ENCODE data around the gene OR13C9.
"Not testable (repeated sequence)": the region's sequence is repeated elsewhere in the genome, so short reads cannot be mapped to it uniquely, and the experiment has no call there.

The OR13C9 gene

GRCh38 chr9:104604801-104605200, 13.2 kb downstream of the OR13C9 start:
- Histone ChIP-seq H3K36me3 (ENCODE audit: control insufficient read depth in 2 of 2, insufficient read depth in 1 of 2, low read length in 2 of 2) (no peaks in the 10 kb centered on the region), H3K27ac (ENCODE audit: extremely low read depth, low read depth, low read length) (no peak overlapping the region), H3K4me3 (ENCODE audit: low read depth, low read length) (no peak overlapping the region), H3K4me1 (ENCODE audit: control insufficient read depth, insufficient read depth, low read length) (no peaks in the 10 kb centered on the region), H3K9me3 (ENCODE audit: control insufficient read depth, insufficient read depth, low read depth, low read length) (no peaks in the 10 kb centered on the region)
- POLR2A ChIA-PET: no interaction called here
- CTCF ChIA-PET: no interaction called here
- TF ChIP-seq ZNF10 (tag by site-specific recombination; IDR thresholded peaks at IDR 0.05) (no peak), KLF16 (tag by site-specific recombination; IDR thresholded peaks at IDR 0.05) (no peak), ZNF350 (tag by site-specific recombination; IDR thresholded peaks at IDR 0.05) (no peak), ZFP41 (tag by site-specific recombination; IDR thresholded peaks at IDR 0.05; ENCODE audit: borderline replicate concordance) (no peak), ZNF426 (tag by site-specific recombination; IDR thresholded peaks at IDR 0.05) (no peak), REPIN1 (tag by site-specific recombination; IDR thresholded peaks at IDR 0.05; ENCODE audit: low read depth) (no peak), ZNF248 (tag by site-specific recombination; IDR thresholded peaks at IDR 0.05) (no peak), ZNF24 (tag by site-specific recombination; IDR thresholded peaks at IDR 0.05) (no peak), ZNF138 (tag by site-specific recombination; IDR thresholded peaks at IDR 0.05; ENCODE audit: borderline replicate concordance) (no peak), SP2 (tag by site-specific recombination; IDR thresholded peaks at IDR 0.05) (no peak), ZNF155 (tag by site-specific recombination; IDR thresholded peaks at IDR 0.05) (no peak), ZNF341 (tag by site-specific recombination; IDR thresholded peaks at IDR 0.05; ENCODE audit: low read depth) (no peak), ZIC2 (tag by site-specific recombination; IDR thresholded peaks at IDR 0.05) (no peak), PRDM4 (tag by site-specific recombination; IDR thresholded peaks at IDR 0.05) (no peak), ZNF843 (tag by site-specific recombination; IDR thresholded peaks at IDR 0.05) (no peak), ZNF266 (tag by site-specific recombination; IDR thresholded peaks at IDR 0.05; ENCODE audit: low read depth) (no peak), ZNF16 (tag by site-specific recombination; IDR thresholded peaks at IDR 0.05; ENCODE audit: low read depth) (no peak)
- TF ChIP-seq, protein P1, sequence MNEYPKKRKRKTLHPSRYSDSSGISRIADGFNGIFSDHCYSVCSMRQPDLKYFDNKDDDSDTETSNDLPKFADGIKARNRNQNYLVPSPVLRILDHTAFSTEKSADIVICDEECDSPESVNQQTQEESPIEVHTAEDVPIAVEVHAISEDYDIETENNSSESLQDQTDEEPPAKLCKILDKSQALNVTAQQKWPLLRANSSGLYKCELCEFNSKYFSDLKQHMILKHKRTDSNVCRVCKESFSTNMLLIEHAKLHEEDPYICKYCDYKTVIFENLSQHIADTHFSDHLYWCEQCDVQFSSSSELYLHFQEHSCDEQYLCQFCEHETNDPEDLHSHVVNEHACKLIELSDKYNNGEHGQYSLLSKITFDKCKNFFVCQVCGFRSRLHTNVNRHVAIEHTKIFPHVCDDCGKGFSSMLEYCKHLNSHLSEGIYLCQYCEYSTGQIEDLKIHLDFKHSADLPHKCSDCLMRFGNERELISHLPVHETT (tag by site-specific recombination; IDR thresholded peaks at IDR 0.05): no peak

DNA sequence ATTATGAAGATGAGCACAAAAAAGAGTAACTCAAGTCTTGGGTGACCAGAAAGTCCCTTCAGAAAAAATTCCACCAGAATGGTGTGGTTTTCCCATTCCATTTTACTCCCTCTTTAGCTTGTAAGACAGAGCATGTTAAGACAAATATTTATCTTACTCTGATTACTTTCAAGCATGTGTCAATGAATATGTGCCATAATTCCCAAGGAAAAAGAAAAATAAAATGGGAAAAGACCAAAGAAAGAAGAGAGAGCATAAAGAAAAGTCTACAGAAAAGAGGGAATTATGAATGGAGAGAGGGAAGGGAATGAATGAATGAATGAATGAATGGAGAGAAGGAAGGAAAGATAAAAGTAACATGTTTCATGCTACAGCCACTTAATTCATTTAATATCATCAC, 18.7 kb downstream of the OR13C9 start, which contains the start of gene OR13C5:
OR13C5 (minus strand) TSS at position 101 of the 400 bp plus-strand sequence; CDS start at position 101, 0 bp downstream.
- CTCF ChIA-PET; POLR2A ChIA-PET; H3K27ac ChIP-seq (ENCODE audit: extremely low read depth, low read depth, low read length): not testable (repeated sequence)

DNA sequence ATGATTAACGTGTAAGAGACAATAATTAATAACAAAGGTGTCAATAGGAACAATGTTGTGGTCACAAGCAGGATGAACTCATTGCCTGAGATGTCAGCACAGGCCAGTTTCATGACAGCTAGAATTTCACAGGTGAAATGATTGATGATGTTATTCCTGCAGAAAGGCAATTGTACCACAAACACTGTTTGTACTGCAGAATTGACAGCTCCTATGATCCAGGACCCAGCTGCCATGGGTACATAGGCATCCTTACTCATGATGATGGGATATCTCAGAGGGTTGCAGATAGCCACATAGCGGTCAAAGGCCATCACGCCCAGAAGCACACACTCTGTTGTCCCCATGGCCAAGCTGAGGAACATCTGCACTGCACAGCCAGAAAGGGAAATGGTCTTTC, 19.3 kb downstream of the OR13C9 start:
- CTCF ChIA-PET, POLR2A ChIA-PET: not testable (repeated sequence)

More for the DNA sequence above, 18.7 kb downstream of the OR13C9 start, which contains the start of gene OR13C5:
- H3K4me1 ChIP-seq (ENCODE audit: control insufficient read depth, insufficient read depth, low read length); H3K36me3 ChIP-seq (ENCODE audit: control insufficient read depth in 2 of 2, insufficient read depth in 1 of 2, low read length in 2 of 2); H3K9me3 ChIP-seq (ENCODE audit: control insufficient read depth, insufficient read depth, low read depth, low read length); H3K4me3 ChIP-seq (ENCODE audit: low read depth, low read length): not testable (repeated sequence)

More for the DNA sequence above, 19.3 kb downstream of the OR13C9 start:
- H3K9me3 ChIP-seq (ENCODE audit: control insufficient read depth, insufficient read depth, low read depth, low read length); H3K4me1 ChIP-seq (ENCODE audit: control insufficient read depth, insufficient read depth, low read length); H3K36me3 ChIP-seq (ENCODE audit: control insufficient read depth in 2 of 2, insufficient read depth in 1 of 2, low read length in 2 of 2); H3K4me3 ChIP-seq (ENCODE audit: low read depth, low read length); H3K27ac ChIP-seq (ENCODE audit: extremely low read depth, low read depth, low read length): not testable (repeated sequence)

All from HEK293 (cell line).